Skeletal muscle satellite cell (primary cell): ENCODE results near the gene PRKACA.

Experiments
- H3K27me3 ChIP-seq: 2 replicates; pipeline ENCODE4 v1.7.0; 2013; ENCODE audit warnings: low read length; ENCODE audit not compliant: control insufficient read depth, insufficient read depth
- H3K36me3 ChIP-seq: 2 replicates; pipeline ENCODE4 v1.7.0; 2013; ENCODE audit warnings: mild to moderate bottlenecking, control low read depth, low read length; ENCODE audit not compliant: insufficient read depth
- H3K4me1 ChIP-seq: 2 replicates; pipeline ENCODE4 v1.7.0; 2013; ENCODE audit warnings: low read length; ENCODE audit not compliant: control insufficient read depth, insufficient read depth
- H3K4me2 ChIP-seq: 2 replicates; pipeline ENCODE4 v1.7.0; 2013; ENCODE audit warnings: mild to moderate bottlenecking, low read length
- H3K4me3 ChIP-seq: 2 replicates; pipeline ENCODE4 v1.7.0; 2013; ENCODE audit warnings: low read length
- H3K9ac ChIP-seq: 2 replicates; pipeline ENCODE4 v1.7.0; 2013; ENCODE audit warnings: mild to moderate bottlenecking, low read depth, low read length, moderate library complexity
- H3K9me3 ChIP-seq: replicated peaks from 2 replicates; pipeline ENCODE4 v1.7.0; 2013; ENCODE audit warnings: mild to moderate bottlenecking, control low read depth, low read length

PRKACA gene

GRCh38 chr19:14072535-14073260 is 44.9 kb downstream of the PRKACA start, which contains the start of gene MISP3:
TSS of gene MISP3 (plus strand) at chr19:14072786. CDS start at chr19:14073310, 524 bp downstream.
- H3K36me3 ChIP-seq, result no peaks in the 10 kb centered on the region
- H3K4me1 ChIP-seq, result peaks cover 32% of the 10 kb centered on the region
- peak within 1 kb of the TSS; percentile 74 for H3K9ac ChIP-seq
- H3K4me3 ChIP-seq, result peak within 1 kb of the TSS; percentile 76
- peak within 1 kb of the TSS; percentile 96 for H3K4me2 ChIP-seq
- H3K9me3 ChIP-seq, result no peaks in the 10 kb centered on the region
- H3K27me3 ChIP-seq, result no peaks in the 10 kb centered on the region

GRCh38 chr19:14070268-14071050 is 47.1 kb downstream of the PRKACA start:
- H3K27me3 ChIP-seq, result no peaks in the 10 kb centered on the region
- no peak overlapping the region for H3K4me3 ChIP-seq
- H3K36me3 ChIP-seq, result no peaks in the 10 kb centered on the region
- no peak overlapping the region for H3K9ac ChIP-seq
- H3K9me3 ChIP-seq, result no peaks in the 10 kb centered on the region
- no peak overlapping the region for H3K4me2 ChIP-seq
- peaks cover 31% of the 10 kb centered on the region for H3K4me1 ChIP-seq

GRCh38 chr19:14066134-14066533 is 51.4 kb downstream of the PRKACA start:
- no peaks in the 10 kb centered on the region for H3K9me3 ChIP-seq
- H3K4me1 ChIP-seq, result no peaks in the 10 kb centered on the region
- H3K27me3 ChIP-seq, result peaks cover 4% of the 10 kb centered on the region
- H3K9ac ChIP-seq, result no peak overlapping the region
- H3K4me3 ChIP-seq, result no peak overlapping the region
- H3K36me3 ChIP-seq, result no peaks in the 10 kb centered on the region
- H3K4me2 ChIP-seq, result no peak overlapping the region

- Histone ChIP-seq H3K9me3 (no peaks in the 10 kb centered on the region), H3K4me2 (no peak overlapping the region), H3K27me3 (peaks cover 32% of the 10 kb centered on the region), H3K4me3 (no peak overlapping the region), H3K4me1 (no peaks in the 10 kb centered on the region), H3K36me3 (no peaks in the 10 kb centered on the region), H3K9ac (no peak overlapping the region)
These were observed 54.5 kb downstream of the PRKACA start for GRCh38 chr19:14063105-14063504.

DNA sequence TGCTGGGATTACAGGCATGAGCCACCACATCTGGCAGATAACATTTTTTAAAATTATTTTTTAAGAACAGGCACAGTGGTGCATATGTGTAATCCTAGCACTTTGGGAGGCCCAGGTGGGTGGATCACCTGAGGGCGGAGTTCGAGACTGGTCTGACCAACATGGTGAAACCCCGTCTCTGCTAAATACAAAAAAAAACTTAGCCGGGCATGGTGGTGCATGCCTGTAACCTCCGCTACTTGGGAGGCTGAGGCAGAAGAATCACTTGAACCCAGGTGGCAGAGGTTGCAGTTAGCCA is 55.1 kb downstream of the PRKACA start:
- H3K9me3 ChIP-seq, result no peaks in the 10 kb centered on the region
- peaks cover 34% of the 10 kb centered on the region for H3K27me3 ChIP-seq
- no peaks in the 10 kb centered on the region for H3K36me3 ChIP-seq
- no peak overlapping the region for H3K4me3 ChIP-seq
- H3K4me1 ChIP-seq, result no peaks in the 10 kb centered on the region
- H3K9ac ChIP-seq, result no peak overlapping the region
- no peak overlapping the region for H3K4me2 ChIP-seq

- Histone ChIP-seq H3K27me3 (peaks cover 34% of the 10 kb centered on the region), H3K4me3 (no peak within 1 kb of the TSS), H3K36me3 (no peaks in the 10 kb centered on the region), H3K4me2 (no peak within 1 kb of the TSS), H3K9ac (no peak within 1 kb of the TSS), H3K9me3 (no peaks in the 10 kb centered on the region), H3K4me1 (no peaks in the 10 kb centered on the region)
These were observed 55.6 kb downstream of the PRKACA start, which contains the start of gene PALM3 for GRCh38 chr19:14061751-14062557. TSS of gene PALM3 (minus strand) at chr19:14062076. CDS start at chr19:14061980, 96 bp downstream.

- Histone ChIP-seq H3K27me3 (peaks cover 34% of the 10 kb centered on the region), H3K4me2 (no peak overlapping the region), H3K9ac (no peak overlapping the region), H3K9me3 (no peaks in the 10 kb centered on the region), H3K4me1 (no peaks in the 10 kb centered on the region), H3K36me3 (no peaks in the 10 kb centered on the region), H3K4me3 (no peak overlapping the region)
These were observed 56.3 kb downstream of the PRKACA start for GRCh38 chr19:14061081-14061749.

GRCh38 chr19:14059652-14060155 is 57.9 kb downstream of the PRKACA start:
- no peaks in the 10 kb centered on the region for H3K36me3 ChIP-seq
- no peaks in the 10 kb centered on the region for H3K4me1 ChIP-seq
- no peak overlapping the region for H3K4me2 ChIP-seq
- H3K27me3 ChIP-seq, result peaks cover 34% of the 10 kb centered on the region
- no peak overlapping the region for H3K9ac ChIP-seq
- H3K9me3 ChIP-seq, result no peaks in the 10 kb centered on the region
- H3K4me3 ChIP-seq, result no peak overlapping the region

DNA sequence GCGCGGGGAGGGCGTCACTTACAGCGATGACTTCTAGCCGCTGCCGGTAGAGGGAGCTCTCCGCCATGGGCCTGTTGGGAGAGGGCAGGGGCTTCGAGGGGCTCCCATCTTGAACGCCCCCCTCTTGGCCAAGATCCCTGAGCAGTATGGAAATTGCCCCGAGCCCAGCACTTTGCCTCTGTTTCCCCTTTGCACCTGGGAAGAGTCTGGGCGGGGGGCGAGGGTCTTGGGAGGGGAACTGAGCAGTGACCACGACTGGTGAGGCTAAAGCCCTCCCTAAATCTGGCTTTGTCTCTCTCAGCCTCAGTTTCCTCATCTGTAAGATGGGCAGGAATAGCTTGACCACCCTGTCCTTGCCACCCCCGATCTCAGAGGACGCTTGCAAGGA is 58.5 kb downstream of the PRKACA start:
- peaks cover 34% of the 10 kb centered on the region for H3K27me3 ChIP-seq
- H3K9ac ChIP-seq, result no peak overlapping the region
- no peak overlapping the region for H3K4me3 ChIP-seq
- H3K4me1 ChIP-seq, result no peaks in the 10 kb centered on the region
- peak overlapping the region; percentile 35 for H3K4me2 ChIP-seq
- H3K36me3 ChIP-seq, result no peaks in the 10 kb centered on the region
- H3K9me3 ChIP-seq, result no peaks in the 10 kb centered on the region

GRCh38 chr19:14058182-14059092 is 59.1 kb downstream of the PRKACA start:
- no peak overlapping the region for H3K4me3 ChIP-seq
- no peaks in the 10 kb centered on the region for H3K9me3 ChIP-seq

More at GRCh38 chr19:14058182-14059092, 59.1 kb downstream of the PRKACA start:
- H3K27me3 ChIP-seq, result peaks cover 34% of the 10 kb centered on the region
- no peak overlapping the region for H3K9ac ChIP-seq
- no peaks in the 10 kb centered on the region for H3K36me3 ChIP-seq
- H3K4me1 ChIP-seq, result no peaks in the 10 kb centered on the region
- H3K4me2 ChIP-seq, result peak overlapping the region; percentile 69
